A673 (cell line): ENCODE results near the gene PGAP1. TPM values are rescaled to one million over a fixed set of nuclear protein-coding genes. Genes with fewer than 3 reads are reported as not detected.

Experiments
- BruUV-seq: library from RNA; stranded (reverse); fragments of 400-500 nt; replicated peaks from 2 replicates; lab custom pipeline; 2021; lab: Mats Ljungman, UMichigan
- CTCF ChIA-PET: fragments of 300-600 bp; sonication (Branson Sonifier 250); formaldehyde crosslinking; loops from one replicate; lab custom pipeline; 2022; ENCODE audit warnings: antibody characterized with exemption; lab: Charles Lee
- POLR2A ChIA-PET: fragments of 300-600 bp; sonication (Branson Sonifier 250); formaldehyde crosslinking; loops from one replicate; lab custom pipeline; 2022; ENCODE audit warnings: antibody characterized with exemption; ENCODE audit not compliant: low non-redundant PET; lab: Charles Lee
- DNase-seq: peaks from one replicate; pipeline ENCODE4 v3.0.0-alpha.2; 2015; ENCODE audit warnings: low spot score
- H3K27ac ChIP-seq: fragments of 200-600 bp; sonication (generic); 2 replicates; pipeline ENCODE4 v1.5.1; 2016; ENCODE audit warnings: mixed run types, low read depth, mild to moderate bottlenecking, mixed read lengths, antibody characterized with exemption, low read length; ENCODE audit not compliant: poor library complexity, severe bottlenecking
- H3K27me3 ChIP-seq: fragments of 200-600 bp; sonication (generic); replicated peaks from 2 replicates; pipeline ENCODE4 v1.6.1; 2017; ENCODE audit warnings: mixed run types, low read depth, mild to moderate bottlenecking, mixed read lengths, antibody characterized with exemption, low read length; ENCODE audit not compliant: insufficient read depth, poor library complexity
- H3K36me3 ChIP-seq: fragments of 200-600 bp; sonication (generic); 2 replicates; pipeline ENCODE4 v1.6.1; 2016; ENCODE audit warnings: mixed run types, mild to moderate bottlenecking, mixed read lengths, antibody characterized with exemption, low read length; ENCODE audit not compliant: insufficient read depth, poor library complexity, severe bottlenecking
- H3K4me1 ChIP-seq: fragments of 200-600 bp; sonication (generic); 2 replicates; pipeline ENCODE4 v1.6.1; 2017; ENCODE audit warnings: mixed run types, mild to moderate bottlenecking, mixed read lengths, antibody characterized with exemption, low read length; ENCODE audit not compliant: insufficient read depth, poor library complexity, severe bottlenecking
- H3K4me3 ChIP-seq: fragments of 200-600 bp; sonication (generic); 2 replicates; pipeline ENCODE4 v1.5.1; 2016; ENCODE audit warnings: low read depth, mixed run types, mild to moderate bottlenecking, mixed read lengths, low read length; ENCODE audit not compliant: poor library complexity, severe bottlenecking
- H3K9me3 ChIP-seq: fragments of 200-600 bp; sonication (generic); 2 replicates; pipeline ENCODE4 v1.6.1; 2016; ENCODE audit warnings: mixed run types, low read depth, mild to moderate bottlenecking, mixed read lengths, antibody characterized with exemption, low read length; ENCODE audit not compliant: poor library complexity, severe bottlenecking
- EZH2 ChIP-seq: fragments of 200-600 bp; sonication (generic); IDR thresholded peaks from 2 replicates; pipeline ENCODE4 v1.6.1; 2017; ENCODE audit warnings: borderline replicate concordance, low read depth, mild to moderate bottlenecking, mixed read lengths, antibody characterized with exemption, low read length; ENCODE audit not compliant: poor library complexity, severe bottlenecking
- intact Hi-C: fragments of 100-400 bp; cut with micrococcal nuclease; formaldehyde crosslinking; loops from one replicate; pipeline ENCODE4 v1.10.0; 2022; ENCODE audit not compliant: unreplicated experiment
- total RNA-seq: library from RNA; stranded (reverse); gene quantifications from 2 replicates; pipeline ENCODE4 v1.2.3, GENCODE V29; 2021
- TF ChIP-seq, protein P1 (sequence below): fragments of 300-800, 200-600 bp; sonication (generic); conservative IDR thresholded peaks from 2 replicates; pipeline ENCODE4 v1.5.1; 2017; ENCODE audit warnings: low read depth, mild to moderate bottlenecking, antibody characterized with exemption, low read length, moderate library complexity, mixed read lengths

Gene PGAP1
- total RNA-seq, 1 experiment from 2014 or later, result 40.4 TPM

DNA sequence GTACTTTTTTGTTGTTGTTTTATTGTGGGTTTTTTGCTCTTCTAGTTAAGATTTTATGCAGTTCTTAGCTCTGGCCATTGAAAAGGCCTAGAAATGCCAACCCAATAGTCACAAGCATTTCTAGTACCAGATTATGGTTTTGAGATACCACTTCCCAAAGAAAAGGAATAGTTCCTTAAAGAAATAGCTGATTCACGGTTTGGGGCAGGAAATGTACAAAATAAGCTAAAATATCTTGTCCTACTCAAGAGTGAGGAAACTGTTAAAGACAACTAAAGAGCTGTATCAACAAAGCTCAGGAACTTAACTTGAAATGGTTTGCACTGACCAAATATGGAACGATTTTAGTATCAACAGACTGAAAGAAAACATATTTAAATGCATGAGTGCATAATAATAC lies 35.4 kb downstream of the PGAP1 start:
- ChIA-PET POLR2A (interaction anchor here (0.7 kb wide), 1 partner anchor 63 kb away, joined by 6 read pairs; no protein-coding TSS in a partner anchor), CTCF (no interaction called here)
- Histone ChIP-seq H3K27me3 (no peaks in the 10 kb centered on the region), H3K4me1 (no peaks in the 10 kb centered on the region), H3K36me3 (peaks cover 25% of the 10 kb centered on the region), H3K4me3 (no peak overlapping the region), H3K27ac (no peak overlapping the region), H3K9me3 (no peaks in the 10 kb centered on the region)
- intact Hi-C loops, result no loop called here
- no TSS peak for BruUV-seq
- no peak for TF ChIP-seq EZH2
- TF ChIP-seq, protein P1, sequence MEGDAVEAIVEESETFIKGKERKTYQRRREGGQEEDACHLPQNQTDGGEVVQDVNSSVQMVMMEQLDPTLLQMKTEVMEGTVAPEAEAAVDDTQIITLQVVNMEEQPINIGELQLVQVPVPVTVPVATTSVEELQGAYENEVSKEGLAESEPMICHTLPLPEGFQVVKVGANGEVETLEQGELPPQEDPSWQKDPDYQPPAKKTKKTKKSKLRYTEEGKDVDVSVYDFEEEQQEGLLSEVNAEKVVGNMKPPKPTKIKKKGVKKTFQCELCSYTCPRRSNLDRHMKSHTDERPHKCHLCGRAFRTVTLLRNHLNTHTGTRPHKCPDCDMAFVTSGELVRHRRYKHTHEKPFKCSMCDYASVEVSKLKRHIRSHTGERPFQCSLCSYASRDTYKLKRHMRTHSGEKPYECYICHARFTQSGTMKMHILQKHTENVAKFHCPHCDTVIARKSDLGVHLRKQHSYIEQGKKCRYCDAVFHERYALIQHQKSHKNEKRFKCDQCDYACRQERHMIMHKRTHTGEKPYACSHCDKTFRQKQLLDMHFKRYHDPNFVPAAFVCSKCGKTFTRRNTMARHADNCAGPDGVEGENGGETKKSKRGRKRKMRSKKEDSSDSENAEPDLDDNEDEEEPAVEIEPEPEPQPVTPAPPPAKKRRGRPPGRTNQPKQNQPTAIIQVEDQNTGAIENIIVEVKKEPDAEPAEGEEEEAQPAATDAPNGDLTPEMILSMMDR, result no peak
- no peak for DNase-seq

DNA sequence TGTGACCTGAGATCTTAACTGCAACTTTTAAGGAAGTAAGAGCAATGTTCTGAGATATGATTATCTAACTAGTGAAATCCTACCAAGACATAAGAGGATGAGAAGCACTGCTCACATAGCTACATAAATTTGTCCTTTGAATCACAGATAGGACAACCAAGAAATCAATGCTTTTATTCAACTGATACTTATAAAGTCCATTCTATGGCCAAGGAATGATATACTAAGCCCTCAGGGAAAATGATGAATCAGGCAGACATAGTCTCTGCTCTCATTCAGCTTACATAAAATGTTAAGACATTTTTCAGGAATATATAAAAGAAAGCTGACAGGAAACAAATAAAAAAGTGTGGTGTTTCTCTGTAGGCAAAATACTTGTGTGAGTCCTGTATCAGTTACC lies 39.1 kb downstream of the PGAP1 start:
- no peak for DNase-seq
- Histone ChIP-seq H3K9me3 (no peaks in the 10 kb centered on the region), H3K27me3 (no peaks in the 10 kb centered on the region), H3K4me3 (no peak overlapping the region), H3K36me3 (peaks cover 41% of the 10 kb centered on the region), H3K27ac (no peak overlapping the region), H3K4me1 (no peaks in the 10 kb centered on the region)
- TF ChIP-seq, protein P1, result no peak
- no peak for TF ChIP-seq EZH2
- ChIA-PET POLR2A (no interaction called here), CTCF (no interaction called here)
- no TSS peak for BruUV-seq
- intact Hi-C loops, result no loop called here

DNA sequence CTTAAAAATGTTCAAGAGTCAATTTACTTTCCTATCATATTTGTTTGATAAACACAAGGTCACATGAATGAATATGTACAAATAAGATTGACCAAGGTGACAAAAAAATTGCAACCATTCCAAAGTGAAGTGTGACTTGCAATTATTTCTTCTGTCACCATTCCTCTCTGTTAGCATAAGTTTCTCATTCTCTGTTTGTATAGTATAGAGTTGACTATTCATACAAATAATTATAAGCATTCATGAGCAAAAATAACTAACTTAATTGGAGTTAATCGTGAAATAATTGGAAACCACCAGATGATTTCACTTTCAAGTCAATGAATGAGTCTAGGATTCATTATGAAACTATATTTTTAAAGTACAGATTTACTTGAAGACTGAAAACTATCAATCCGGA lies 42.1 kb downstream of the PGAP1 start:
- ChIA-PET CTCF (no interaction called here), POLR2A (no interaction called here)
- no peaks in the 10 kb centered on the region for H3K4me1 ChIP-seq
- H3K9me3 ChIP-seq, result no peaks in the 10 kb centered on the region
- no peak overlapping the region for H3K27ac ChIP-seq
- H3K36me3 ChIP-seq, result peaks cover 45% of the 10 kb centered on the region
- DNase-seq, result no peak
- TF ChIP-seq, protein P1, result no peak
- no peak for TF ChIP-seq EZH2
- no peak overlapping the region for H3K4me3 ChIP-seq
- intact Hi-C loops, result no loop called here
- BruUV-seq, result no TSS peak
- H3K27me3 ChIP-seq, result no peaks in the 10 kb centered on the region
